Endothelial cell of umbilical vein (primary cell): ENCODE measurements around the gene SSR4. TPM values are rescaled to one million over a fixed set of nuclear protein-coding genes. Genes with fewer than 3 reads are reported as not detected.

ENCODE experiments used
- BruUV-seq: library from RNA; stranded (reverse); fragments of 400-500 nt; replicated peaks from 2 replicates; lab custom pipeline; 2021; lab: Mats Ljungman, UMichigan
- CTCF ChIA-PET: fragments of 300-600, 350-600 bp; sonication (Branson Sonifier 250); formaldehyde crosslinking; loops from one replicate; lab custom pipeline; 2021; ENCODE audit warnings: antibody characterized with exemption, inconsistent platforms; lab: Charles Lee
- POLR2A ChIA-PET: fragments of 300-600, 350-600 bp; sonication (Branson Sonifier 250); formaldehyde crosslinking; loops from one replicate; lab custom pipeline; 2021; ENCODE audit warnings: antibody characterized with exemption, inconsistent platforms; lab: Charles Lee
- DNase-seq: peaks from one replicate; pipeline ENCODE4 v3.0.0-alpha.2; 2011; ENCODE audit warnings: low read depth, low spot score
- FAIRE-seq: peaks from 2 replicates; lab custom pipeline; 2011; peaks lifted over from hg19 to GRCh38; lab: Jason Lieb, UNC
- H2AFZ ChIP-seq: 2 replicates; pipeline ENCODE4 v1.6.0; 2012; ENCODE audit warnings: low read depth, low read length, control low read depth, inconsistent platforms
- H3K27ac ChIP-seq: 2 replicates; pipeline ENCODE4 v1.5.1; 2011; ENCODE audit warnings: low read depth, mild to moderate bottlenecking, control low read depth, low read length, moderate library complexity; ENCODE audit not compliant: insufficient read depth
- H3K27me3 ChIP-seq, 2 experiments: 2 replicates each; pipeline versions ENCODE4 v1.6.0 to v1.6.1; 2011; ENCODE audit warnings: low read length in 2 of 2, mixed read lengths in 1 of 2; ENCODE audit not compliant: control insufficient read depth in 2 of 2, insufficient read depth in 2 of 2
- H3K36me3 ChIP-seq, 2 experiments: 2 replicates in 1 of 2; 3 replicates in 1 of 2; pipeline ENCODE4 v1.5.1; 2011; ENCODE audit warnings: low read length in 2 of 2, mild to moderate bottlenecking in 1 of 2, moderate library complexity in 1 of 2; ENCODE audit not compliant: control insufficient read depth in 2 of 2, insufficient read depth in 2 of 2; ENCODE audit errors: extremely low read depth in 1 of 2
- H3K4me1 ChIP-seq: 3 replicates; pipeline ENCODE4 v1.5.1; 2011; ENCODE audit warnings: mild to moderate bottlenecking, low read length; ENCODE audit not compliant: control insufficient read depth, insufficient read depth; ENCODE audit errors: extremely low read depth
- H3K4me2 ChIP-seq: 2 replicates; pipeline ENCODE4 v1.6.1; 2011; ENCODE audit warnings: low read length, control low read depth, mixed read lengths; ENCODE audit not compliant: insufficient read depth
- H3K4me3 ChIP-seq, 3 experiments: fragments of 200-600 bp in 1 of 3; sonication (generic), shearing (Covaris generic) in 1 of 3; replicated peaks in 1 of 3; 2 replicates each; pipeline ENCODE4 v1.5.1; 2011 to 2016; ENCODE audit warnings: control low read depth in 3 of 3, low read length in 3 of 3, mild to moderate bottlenecking in 2 of 3, inconsistent platforms in 1 of 3, low read depth in 1 of 3, moderate library complexity in 1 of 3; ENCODE audit not compliant: insufficient read depth in 1 of 3
- H3K79me2 ChIP-seq: 2 replicates; pipeline ENCODE4 v1.6.0; 2012; ENCODE audit warnings: low read length, inconsistent platforms; ENCODE audit not compliant: control insufficient read depth, insufficient read depth
- H3K9ac ChIP-seq: replicated peaks from 2 replicates; pipeline ENCODE3; 2011; ENCODE audit warnings: low read length, control low read depth; ENCODE audit not compliant: insufficient read depth; ENCODE audit errors: extremely low read depth
- H3K9me1 ChIP-seq: replicated peaks from 3 replicates; pipeline ENCODE4 v1.6.0; 2011; ENCODE audit warnings: mild to moderate bottlenecking, low read length; ENCODE audit not compliant: control insufficient read depth, insufficient read depth; ENCODE audit errors: extremely low read depth
- H3K9me3 ChIP-seq: replicated peaks from 2 replicates; pipeline ENCODE4 v1.5.1; 2012; ENCODE audit warnings: low read length, inconsistent platforms; ENCODE audit not compliant: control insufficient read depth, insufficient read depth
- H4K20me1 ChIP-seq: replicated peaks from 2 replicates; pipeline ENCODE3; 2011; ENCODE audit warnings: mild to moderate bottlenecking, low read length; ENCODE audit not compliant: control insufficient read depth, insufficient read depth; ENCODE audit errors: extremely low read depth
- CTCF ChIP-seq, 2 donors: IDR thresholded peaks; 1 replicate in 1 of 2; 2 replicates in 1 of 2; pipeline ENCODE4 v1.5.1; 2011; ENCODE audit warnings: low read length in 2 of 2, mild to moderate bottlenecking in 2 of 2, moderate library complexity in 2 of 2, control low read depth in 1 of 2, inconsistent platforms in 1 of 2, low read depth in 1 of 2; ENCODE audit not compliant: insufficient read depth in 1 of 2; ENCODE audit errors: extremely low read depth in 1 of 2
- EZH2 ChIP-seq: IDR thresholded peaks from 2 replicates; pipeline ENCODE4 v1.6.1; 2012; ENCODE audit warnings: borderline replicate concordance, low read depth, mild to moderate bottlenecking, moderate library complexity, low read length, inconsistent platforms; ENCODE audit not compliant: severe bottlenecking
- FOS ChIP-seq: IDR thresholded peaks from 2 replicates; pipeline ENCODE4 v1.6.1; 2011; ENCODE audit warnings: mild to moderate bottlenecking, low read length, moderate library complexity, borderline replicate concordance; ENCODE audit not compliant: insufficient read depth
- GATA2 ChIP-seq: IDR thresholded peaks from 2 replicates; pipeline ENCODE4 v1.7.0; 2011; ENCODE audit warnings: low read depth, mild to moderate bottlenecking, moderate library complexity, mixed read lengths, low read length; ENCODE audit not compliant: insufficient read length, insufficient read depth
- JUN ChIP-seq: IDR thresholded peaks from 2 replicates; pipeline ENCODE4 v1.6.1; 2011; ENCODE audit warnings: borderline replicate concordance, low read depth; ENCODE audit not compliant: insufficient read length, insufficient read depth
- MAX ChIP-seq: IDR thresholded peaks from 2 replicates; pipeline ENCODE4 v1.6.1; 2011; ENCODE audit not compliant: insufficient read depth, insufficient read length
- MYC ChIP-seq: IDR thresholded peaks from one replicate; pipeline ENCODE4 v1.6.1; 2011; ENCODE audit warnings: mild to moderate bottlenecking, low read depth, low read length
- POLR2AphosphoS5 ChIP-seq: IDR thresholded peaks from 2 replicates; pipeline ENCODE4 v1.6.1; 2012; ENCODE audit warnings: low read depth, mild to moderate bottlenecking, control low read depth, low read length, moderate library complexity; ENCODE audit not compliant: insufficient read depth
- dilution Hi-C: fragments of 300-500 bp; cut with MboI; formaldehyde crosslinking; loops from one replicate; pipeline ENCODE4 v1.15.0; 2019; ENCODE audit warnings: low sequenced_read_pairs; ENCODE audit not compliant: extremely low pct_ligation_motif_present
- intact Hi-C: fragments of 100-400 bp; cut with micrococcal nuclease; formaldehyde crosslinking; loops from one replicate; pipeline ENCODE4 v1.10.0; 2022
- polyA plus RNA-seq, 4 experiments: library from polyadenylated mRNA; depleted of rRNA in 3 of 4; stranded (reverse) in 3 of 4; unstranded in 1 of 4; fragments of >200 nt; gene quantifications; 2 replicates each; pipeline versions ENCODE4 v1.2.1 to v1.2.3, GENCODE V29; 2011 to 2012; ENCODE audit warnings: missing spikeins in 1 of 4
- total RNA-seq: library from RNA; stranded (reverse); gene quantifications from 2 replicates; pipeline ENCODE4 v1.2.3, GENCODE V29; 2021

The SSR4 gene
- total and polyA plus RNA-seq, 2 donors (not counting 3 experiments of a cell fraction or from before 2014, with no cell fraction given) = 235 to 732 TPM

- ChIA-PET CTCF (no interaction called here), POLR2A (no interaction called here)
- H3K4me3 ChIP-seq = no peak overlapping the region
- no peaks in the 10 kb centered on the region for H3K36me3 ChIP-seq
- no peak overlapping the region for H3K4me2 ChIP-seq
- no peak for DNase-seq
- no peak for TF ChIP-seq POLR2AphosphoS5
- TF ChIP-seq CTCF (IDR thresholded peaks at IDR 0.05; ENCODE audit: extremely low read depth in 1 of 2, insufficient read depth in 1 of 2, low read depth in 1 of 2, low read length in 2 of 2) = no peak
- TF ChIP-seq MYC = no peak
- TF ChIP-seq MAX = no peak
- TF ChIP-seq FOS = no peak
- TF ChIP-seq EZH2 = no peak
- TF ChIP-seq GATA2 = no peak
- no peak for TF ChIP-seq JUN
- peaks cover 19 to 21% of the 10 kb centered on the region in 2 experiments for H3K27me3 ChIP-seq
- H2AFZ ChIP-seq = no peak overlapping the region
- no peaks in the 10 kb centered on the region for H3K9me1 ChIP-seq
- no peaks in the 10 kb centered on the region for H3K79me2 ChIP-seq
- FAIRE-seq = no peak
- dilution Hi-C loops = no loop called here
- H3K27ac ChIP-seq = no peak overlapping the region
- no peaks in the 10 kb centered on the region for H4K20me1 ChIP-seq
- H3K4me1 ChIP-seq = peaks cover 3% of the 10 kb centered on the region
- H3K9me3 ChIP-seq = no peaks in the 10 kb centered on the region
- H3K9ac ChIP-seq = no peak overlapping the region
- intact Hi-C loops = no loop called here
- no TSS peak for BruUV-seq
Measured at GRCh38 chrX:153824348-153824747, 29.9 kb downstream of the SSR4 start.
